ENCODE measurements around the gene POM121L12. TPM values are rescaled to one million over a fixed set of nuclear protein-coding genes. Genes with fewer than 3 reads are reported as not detected.

POM121L12 gene
- not detected for total RNA-seq

DNA sequence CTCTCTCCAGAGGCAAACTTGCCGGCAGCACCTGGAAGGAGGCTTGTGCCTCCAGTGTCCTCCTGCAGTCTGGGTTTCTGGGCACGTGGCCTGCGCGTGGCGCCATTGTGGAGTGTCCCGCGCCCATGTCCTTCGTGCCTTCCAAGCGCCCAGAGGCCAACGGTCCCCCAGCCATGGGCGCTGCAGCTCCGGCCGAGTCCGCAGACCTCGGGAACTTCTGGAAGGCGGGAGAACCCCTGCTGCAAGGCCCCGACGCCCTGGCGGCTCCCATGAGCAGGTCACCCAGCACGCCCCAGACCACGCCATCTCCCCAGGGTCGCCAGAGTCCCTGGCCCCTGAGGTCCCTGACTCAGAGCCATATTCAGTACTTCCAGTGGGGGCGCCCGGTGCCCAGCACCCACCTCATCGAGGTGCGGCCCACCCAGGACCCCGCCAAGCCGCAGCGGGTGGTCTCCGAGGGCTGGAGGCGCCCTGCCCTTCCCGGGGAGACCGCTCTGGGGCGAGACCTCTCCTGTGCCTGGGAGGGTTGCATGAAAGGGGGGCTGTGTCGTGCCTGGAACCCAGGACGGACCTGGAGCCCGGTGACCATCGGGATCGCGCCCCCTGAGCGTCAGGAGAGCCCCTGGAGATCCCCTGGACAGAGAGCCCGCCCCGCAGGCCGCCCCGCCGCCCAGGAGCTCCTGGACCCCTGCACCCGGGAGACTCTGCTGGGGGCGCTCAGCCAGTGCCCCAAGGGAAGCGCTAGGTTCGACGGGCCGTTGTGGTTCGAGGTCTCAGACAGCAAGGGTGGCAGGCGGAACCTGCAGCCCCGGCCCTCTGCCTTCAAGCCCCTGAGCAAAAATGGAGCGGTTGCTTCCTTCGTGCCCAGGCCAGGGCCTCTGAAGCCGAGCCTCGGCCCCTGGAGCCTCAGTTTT, at the start of gene POM121L12:
POM121L12 (plus strand) TSS at position 135 of the 914 bp plus-strand sequence; CDS start at position 174, 39 bp downstream.
- ATAC-seq (replicated peaks in 1 of 2) = no peak

DNA sequence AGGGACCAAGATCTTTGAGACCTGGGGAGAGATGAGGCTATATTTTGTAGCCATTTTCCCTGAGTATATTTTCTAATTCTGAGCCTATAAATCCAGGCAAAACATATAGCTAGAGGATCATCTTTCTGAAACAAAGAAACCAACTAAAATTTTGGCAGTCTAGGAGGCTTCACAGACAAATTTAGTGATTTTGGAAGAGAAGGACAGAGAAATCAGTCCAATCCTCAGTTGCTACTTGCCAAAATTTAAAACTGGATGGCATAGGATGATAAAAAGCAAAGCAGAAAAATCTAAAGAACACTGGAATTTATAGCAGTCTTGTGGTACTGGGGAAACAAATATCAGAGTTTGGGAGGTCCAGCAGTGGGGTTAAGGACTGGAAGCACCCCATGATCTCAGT, 43.4 kb upstream of the POM121L12 start:
- DNase-seq = no peak
- Mint-ChIP-seq H3K4me1 (ENCODE audit: low read depth) (no peaks in the 10 kb centered on the region), H3K36me3 (ENCODE audit: insufficient read depth in 2 of 2) (peaks cover 5 to 6% of the 10 kb centered on the region in 2 donors), H3K4me3 (no peak overlapping the region), H3K27me3 (ENCODE audit: low read depth) (no peaks in the 10 kb centered on the region), H3K9me3 (peaks cover 21% of the 10 kb centered on the region in 2 donors), H3K27ac (no peak overlapping the region)
- no peak for ATAC-seq (replicated peaks in 1 of 2)

More for the DNA sequence above, at the start of gene POM121L12:
- H3K27me3 Mint-ChIP-seq (ENCODE audit: low read depth) = no peaks in the 10 kb centered on the region
- DNase-seq = no peak
- peaks cover 0 to 1% of the 10 kb centered on the region in 2 donors for H3K36me3 Mint-ChIP-seq (ENCODE audit: insufficient read depth in 2 of 2)
- no peak within 1 kb of the TSS for H3K27ac Mint-ChIP-seq
- peaks cover 12 to 14% of the 10 kb centered on the region in 2 donors for H3K9me3 Mint-ChIP-seq
- H3K4me3 Mint-ChIP-seq = no peak within 1 kb of the TSS
- no peaks in the 10 kb centered on the region for H3K4me1 Mint-ChIP-seq (ENCODE audit: low read depth)

DNA sequence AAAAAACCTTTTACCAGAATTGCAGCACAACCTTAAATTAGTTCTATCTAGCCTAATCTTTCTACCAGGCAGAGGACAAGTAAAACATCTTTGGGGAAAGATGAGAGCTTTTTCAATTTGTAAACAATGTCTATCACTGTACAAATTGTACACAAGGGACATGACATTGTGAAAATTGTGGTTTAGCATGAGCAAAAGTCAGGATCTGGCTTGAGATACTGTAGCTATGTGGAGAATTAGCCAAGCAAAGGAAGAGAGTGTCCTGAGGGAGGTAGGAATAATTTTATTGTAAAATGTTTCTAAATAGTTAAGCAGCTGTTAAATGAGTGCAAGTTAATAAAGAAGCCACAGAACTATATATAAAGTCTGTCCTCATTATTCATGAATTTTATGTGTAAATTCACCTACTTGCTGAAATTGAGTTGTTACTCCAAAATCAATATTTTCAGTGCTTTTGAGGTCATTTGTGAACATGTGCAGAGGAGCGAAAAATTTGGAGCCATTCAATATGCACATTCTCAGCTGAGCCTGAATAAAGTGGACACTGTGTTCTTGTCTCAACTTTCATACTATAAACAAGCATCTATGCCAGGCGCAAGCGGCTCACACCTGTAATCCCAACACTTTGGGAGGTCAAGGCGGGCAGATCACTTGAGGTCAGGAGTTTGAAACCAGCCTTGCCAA, 42.8 kb upstream of the POM121L12 start:
- Mint-ChIP-seq H3K4me1 (ENCODE audit: low read depth) (no peaks in the 10 kb centered on the region), H3K27ac (no peak overlapping the region), H3K9me3 (peaks cover 20 to 21% of the 10 kb centered on the region in 2 donors), H3K27me3 (ENCODE audit: low read depth) (no peaks in the 10 kb centered on the region), H3K4me3 (no peak overlapping the region), H3K36me3 (ENCODE audit: insufficient read depth in 2 of 2) (peaks cover 5 to 6% of the 10 kb centered on the region in 2 donors)
- no peak for DNase-seq
- no peak for ATAC-seq (replicated peaks in 1 of 2)

DNA sequence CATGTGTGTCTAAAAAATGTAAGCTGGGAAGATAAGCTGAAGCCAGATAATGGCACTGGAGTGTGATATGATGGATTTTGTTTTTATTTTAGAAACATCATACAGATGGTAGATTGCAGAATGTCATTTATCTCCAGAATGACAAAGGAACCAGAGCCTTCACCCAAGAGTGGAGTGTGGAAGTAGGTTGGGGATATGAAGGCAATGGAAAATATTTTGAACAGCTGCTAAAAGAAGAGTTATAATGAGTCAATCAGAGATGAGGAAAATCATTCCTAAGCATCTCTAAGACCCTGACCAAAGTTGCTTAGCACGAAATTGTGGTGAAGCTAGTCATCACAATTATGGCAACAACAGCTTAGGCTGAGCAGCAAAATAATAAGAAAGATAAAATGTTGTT, 39.8 kb upstream of the POM121L12 start:
- Mint-ChIP-seq H3K27ac (no peak overlapping the region), H3K4me3 (no peak overlapping the region), H3K9me3 (peaks cover 17 to 22% of the 10 kb centered on the region in 2 donors), H3K36me3 (ENCODE audit: insufficient read depth in 2 of 2) (peaks cover 3 to 5% of the 10 kb centered on the region in 2 donors), H3K4me1 (ENCODE audit: low read depth) (no peaks in the 10 kb centered on the region), H3K27me3 (ENCODE audit: low read depth) (no peaks in the 10 kb centered on the region)
- no peak for ATAC-seq (replicated peaks in 1 of 2)
- no peak for DNase-seq

DNA sequence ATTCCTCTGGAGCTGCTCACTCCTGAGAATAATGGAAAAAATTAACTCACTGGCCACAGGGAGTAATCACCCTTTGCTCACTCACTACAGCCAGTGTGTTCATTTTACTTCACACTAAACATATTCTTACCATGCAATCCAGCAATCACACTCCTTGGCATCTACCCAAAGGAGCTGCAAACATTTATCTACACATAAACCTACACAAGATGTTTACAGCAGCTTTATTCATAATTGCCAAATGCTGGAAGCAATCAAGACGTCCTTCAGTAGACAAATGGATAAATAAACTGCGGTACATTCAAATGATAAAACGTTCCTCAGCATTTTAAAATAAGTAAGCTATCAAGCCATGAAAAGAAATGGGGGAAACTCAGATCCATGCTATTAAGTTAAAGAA, 34.2 kb upstream of the POM121L12 start:
- H3K27ac Mint-ChIP-seq = no peak overlapping the region
- DNase-seq = no peak
- peaks cover 4 to 10% of the 10 kb centered on the region in 2 donors for H3K9me3 Mint-ChIP-seq
- peaks cover 0 to 8% of the 10 kb centered on the region in 2 donors for H3K36me3 Mint-ChIP-seq (ENCODE audit: insufficient read depth in 2 of 2)
- ATAC-seq (replicated peaks in 1 of 2) = no peak
- H3K4me3 Mint-ChIP-seq = no peak overlapping the region
- no peaks in the 10 kb centered on the region for H3K4me1 Mint-ChIP-seq (ENCODE audit: low read depth)
- H3K27me3 Mint-ChIP-seq (ENCODE audit: low read depth) = no peaks in the 10 kb centered on the region

DNA sequence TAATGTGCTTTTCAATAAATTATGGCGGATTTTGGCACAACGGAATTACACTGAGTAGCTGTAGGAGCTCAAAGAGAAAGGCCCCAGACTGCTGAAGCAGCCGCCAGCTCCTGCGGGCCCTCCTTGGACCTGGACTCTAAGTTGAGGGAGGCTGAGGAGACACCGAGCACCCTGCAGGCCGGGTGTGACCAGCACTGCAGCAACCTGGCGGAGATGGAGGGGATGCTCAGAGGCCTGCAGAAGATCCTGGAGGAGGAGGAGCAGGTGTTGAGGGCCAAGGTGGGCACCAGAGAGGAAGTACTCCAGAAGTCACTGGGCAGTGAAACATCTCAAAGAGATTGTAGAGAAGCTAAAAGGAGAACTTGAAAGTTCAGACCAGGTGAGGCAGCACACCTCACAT, 33.0 kb upstream of the POM121L12 start:
- H3K4me1 Mint-ChIP-seq (ENCODE audit: low read depth) = no peaks in the 10 kb centered on the region
- DNase-seq (no peak), ATAC-seq (replicated peaks in 1 of 2) (no peak)
- no peak overlapping the region for H3K4me3 Mint-ChIP-seq
- no peaks in the 10 kb centered on the region for H3K27me3 Mint-ChIP-seq (ENCODE audit: low read depth)
- peaks cover 0 to 9% of the 10 kb centered on the region in 2 donors for H3K36me3 Mint-ChIP-seq (ENCODE audit: insufficient read depth in 2 of 2)
- H3K9me3 Mint-ChIP-seq = peaks cover 4 to 17% of the 10 kb centered on the region in 2 donors
- H3K27ac Mint-ChIP-seq = no peak overlapping the region

DNA sequence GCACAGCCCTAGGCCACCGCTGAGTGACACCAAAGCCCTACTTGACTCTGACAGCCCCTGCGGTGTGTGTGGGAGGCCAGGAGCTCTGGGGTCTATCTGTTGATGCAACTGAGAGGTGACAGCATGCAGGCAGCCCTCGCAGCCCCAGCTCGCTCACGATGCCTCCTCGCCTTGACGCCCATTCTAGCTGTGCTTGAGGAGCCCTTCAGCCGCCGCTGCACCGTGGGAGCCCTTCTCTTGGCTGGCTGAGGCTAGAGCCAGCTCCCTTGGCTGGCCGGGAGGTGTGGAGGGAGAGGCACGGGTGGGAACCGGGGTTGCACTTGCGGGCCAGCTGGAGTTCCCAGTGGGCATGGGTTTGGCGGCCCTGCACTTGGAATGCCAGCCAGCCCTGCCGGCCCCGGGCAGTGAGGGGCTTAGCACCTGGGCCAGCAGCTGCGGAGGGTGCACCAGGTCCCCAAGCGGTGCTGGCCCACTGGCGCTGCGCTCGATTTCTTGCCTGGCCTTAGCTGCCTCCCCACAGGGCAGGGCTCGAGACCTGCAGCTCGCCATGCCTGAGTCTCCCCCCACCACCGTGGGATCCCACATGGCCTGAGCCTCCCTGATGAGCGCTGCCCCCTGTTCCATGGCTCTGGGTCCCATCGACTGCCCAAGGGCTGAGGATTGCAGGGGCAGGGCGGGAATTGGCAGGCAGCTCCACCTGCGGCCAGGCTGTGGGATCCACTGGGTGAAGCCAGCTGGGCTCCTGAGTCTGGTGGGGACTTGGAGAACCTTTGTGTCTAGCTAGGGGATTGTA, 31.6 kb upstream of the POM121L12 start:
- no peaks in the 10 kb centered on the region for H3K27me3 Mint-ChIP-seq (ENCODE audit: low read depth)
- no peak overlapping the region for H3K4me3 Mint-ChIP-seq
- no peak overlapping the region for H3K27ac Mint-ChIP-seq
- DNase-seq (no peak), ATAC-seq (replicated peaks in 1 of 2) (no peak)
- H3K36me3 Mint-ChIP-seq (ENCODE audit: insufficient read depth in 2 of 2) = peaks cover 0 to 9% of the 10 kb centered on the region in 2 donors
- H3K4me1 Mint-ChIP-seq (ENCODE audit: low read depth) = no peaks in the 10 kb centered on the region
- H3K9me3 Mint-ChIP-seq = peaks cover 3 to 17% of the 10 kb centered on the region in 2 donors

DNA sequence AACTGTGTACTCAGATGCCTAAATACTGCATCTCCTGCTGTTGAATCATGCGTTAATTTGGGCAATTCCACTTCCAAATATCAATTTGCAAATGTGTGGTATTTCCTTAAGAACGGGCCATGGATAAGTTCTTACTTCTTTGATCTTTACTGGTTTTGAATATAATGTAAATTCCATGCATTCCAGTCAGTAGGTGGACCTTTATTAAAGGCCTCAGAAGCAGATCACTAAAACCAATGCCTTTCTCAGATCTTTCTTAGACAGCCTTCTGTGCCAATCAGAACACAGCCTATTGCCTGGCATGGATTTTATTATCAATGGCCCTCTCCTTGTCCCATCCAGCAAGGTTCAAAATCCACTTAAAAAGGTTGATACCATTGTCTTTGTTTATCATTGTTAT, 21.5 kb upstream of the POM121L12 start:
- peaks cover 14 to 17% of the 10 kb centered on the region in 2 donors for H3K9me3 Mint-ChIP-seq
- H3K36me3 Mint-ChIP-seq (ENCODE audit: insufficient read depth in 2 of 2) = peaks cover 2% of the 10 kb centered on the region in 2 donors
- DNase-seq (no peak), ATAC-seq (replicated peaks in 1 of 2) (no peak)
- no peaks in the 10 kb centered on the region for H3K27me3 Mint-ChIP-seq (ENCODE audit: low read depth)
- H3K4me3 Mint-ChIP-seq = no peak overlapping the region
- no peak overlapping the region for H3K27ac Mint-ChIP-seq
- no peaks in the 10 kb centered on the region for H3K4me1 Mint-ChIP-seq (ENCODE audit: low read depth)

DNA sequence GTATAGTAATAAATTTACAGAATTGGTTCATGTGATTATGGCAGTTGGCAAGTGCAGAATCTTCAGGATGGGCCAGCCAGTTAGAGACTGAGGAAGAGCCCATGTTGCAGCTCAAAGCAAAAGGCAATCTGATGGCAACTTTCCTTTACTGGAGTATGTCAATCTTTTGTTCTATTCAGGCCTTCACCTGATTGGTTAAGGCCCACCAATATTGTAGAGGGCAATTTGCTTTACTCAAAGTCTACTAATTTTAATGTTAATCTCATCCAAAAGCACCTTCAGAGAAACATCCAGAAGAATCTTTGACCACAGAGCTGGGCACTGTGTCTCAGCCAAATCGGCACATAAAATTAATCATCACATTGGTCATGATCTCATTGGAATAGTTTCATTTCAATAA, 20.0 kb upstream of the POM121L12 start:
- Mint-ChIP-seq H3K4me1 (ENCODE audit: low read depth) (no peaks in the 10 kb centered on the region), H3K4me3 (no peak overlapping the region), H3K36me3 (ENCODE audit: insufficient read depth in 2 of 2) (peaks cover 0 to 2% of the 10 kb centered on the region in 2 donors), H3K27me3 (ENCODE audit: low read depth) (no peaks in the 10 kb centered on the region), H3K9me3 (peaks cover 14 to 16% of the 10 kb centered on the region in 2 donors), H3K27ac (no peak overlapping the region)
- ATAC-seq (replicated peaks in 1 of 2) (no peak), DNase-seq (no peak)

DNA sequence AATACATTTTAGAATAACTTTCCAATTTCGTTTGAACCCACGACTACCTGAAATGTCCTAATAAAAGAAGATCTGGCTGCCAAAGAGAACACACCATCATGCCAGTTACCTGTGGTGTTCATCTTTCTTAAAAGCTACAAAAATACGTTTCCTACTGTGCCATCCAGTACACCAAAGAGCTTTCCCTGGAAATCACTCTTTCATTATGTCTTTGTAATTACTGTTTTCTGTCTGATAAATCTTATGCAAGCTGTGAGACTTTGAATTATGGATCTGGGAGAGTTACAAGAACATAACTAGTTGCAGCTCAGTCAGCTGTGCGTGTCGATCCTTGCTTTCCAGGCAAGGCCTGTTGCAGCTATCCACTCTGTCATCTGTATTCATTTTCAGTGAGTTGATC, 12.5 kb upstream of the POM121L12 start:
- DNase-seq = no peak
- Mint-ChIP-seq H3K4me3 (no peak overlapping the region), H3K27me3 (ENCODE audit: low read depth) (no peaks in the 10 kb centered on the region), H3K27ac (no peak overlapping the region), H3K4me1 (ENCODE audit: low read depth) (no peaks in the 10 kb centered on the region), H3K36me3 (ENCODE audit: insufficient read depth in 2 of 2) (no peaks in the 10 kb centered on the region), H3K9me3 (peaks cover 3 to 6% of the 10 kb centered on the region in 2 donors)
- ATAC-seq (replicated peaks in 1 of 2) = no peak

DNA sequence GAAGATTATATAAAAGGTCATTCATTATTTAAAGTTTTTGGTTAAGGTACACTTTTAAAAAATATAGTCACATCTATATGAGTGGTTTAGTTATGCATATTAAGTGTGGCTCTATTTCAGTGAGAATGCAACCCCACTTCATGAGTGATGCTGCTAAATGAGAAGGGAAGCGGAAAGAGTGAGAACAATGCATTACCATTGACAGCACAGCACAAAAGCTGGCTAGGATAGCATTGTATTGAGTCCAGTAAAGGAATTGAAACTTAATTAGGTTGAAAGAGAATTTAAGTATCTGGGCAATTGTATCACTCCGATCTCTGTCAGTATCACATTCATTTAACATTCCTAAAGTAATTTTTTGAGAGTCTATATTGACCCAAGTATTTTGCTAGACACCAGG, 13.2 kb downstream of the POM121L12 start:
- DNase-seq = no peak
- Mint-ChIP-seq H3K9me3 (peaks cover 10 to 11% of the 10 kb centered on the region in 2 donors), H3K27me3 (ENCODE audit: low read depth) (no peaks in the 10 kb centered on the region), H3K4me3 (no peak overlapping the region), H3K27ac (no peak overlapping the region), H3K36me3 (ENCODE audit: insufficient read depth in 2 of 2) (peaks cover 0 to 2% of the 10 kb centered on the region in 2 donors), H3K4me1 (ENCODE audit: low read depth) (no peaks in the 10 kb centered on the region)
- no peak for ATAC-seq (replicated peaks in 1 of 2)

DNA sequence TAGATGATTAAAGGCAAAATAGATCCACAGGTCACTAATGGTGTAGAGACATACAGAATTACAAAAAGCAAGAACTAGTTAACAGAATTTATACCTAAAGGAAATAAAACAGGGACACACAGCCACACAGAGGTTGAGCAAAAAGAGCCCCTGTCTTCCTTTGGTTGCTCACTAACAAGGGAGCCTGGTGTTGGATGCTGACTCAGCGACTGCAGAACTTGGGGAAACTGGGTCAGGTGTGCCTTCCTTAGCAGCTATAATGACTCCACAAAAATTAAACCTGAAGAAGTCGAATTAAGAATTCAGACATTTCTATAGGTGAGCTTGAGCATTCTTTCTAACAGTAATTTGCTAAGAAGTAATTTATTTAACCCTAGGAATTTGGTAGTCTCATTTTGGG, 15.0 kb downstream of the POM121L12 start:
- peaks cover 0 to 2% of the 10 kb centered on the region in 2 donors for H3K36me3 Mint-ChIP-seq (ENCODE audit: insufficient read depth in 2 of 2)
- no peak overlapping the region for H3K4me3 Mint-ChIP-seq
- no peaks in the 10 kb centered on the region for H3K27me3 Mint-ChIP-seq (ENCODE audit: low read depth)
- H3K9me3 Mint-ChIP-seq = peaks cover 11 to 12% of the 10 kb centered on the region in 2 donors
- ATAC-seq (replicated peaks in 1 of 2) (no peak), DNase-seq (no peak)
- H3K27ac Mint-ChIP-seq = no peak overlapping the region
- no peaks in the 10 kb centered on the region for H3K4me1 Mint-ChIP-seq (ENCODE audit: low read depth)

DNA sequence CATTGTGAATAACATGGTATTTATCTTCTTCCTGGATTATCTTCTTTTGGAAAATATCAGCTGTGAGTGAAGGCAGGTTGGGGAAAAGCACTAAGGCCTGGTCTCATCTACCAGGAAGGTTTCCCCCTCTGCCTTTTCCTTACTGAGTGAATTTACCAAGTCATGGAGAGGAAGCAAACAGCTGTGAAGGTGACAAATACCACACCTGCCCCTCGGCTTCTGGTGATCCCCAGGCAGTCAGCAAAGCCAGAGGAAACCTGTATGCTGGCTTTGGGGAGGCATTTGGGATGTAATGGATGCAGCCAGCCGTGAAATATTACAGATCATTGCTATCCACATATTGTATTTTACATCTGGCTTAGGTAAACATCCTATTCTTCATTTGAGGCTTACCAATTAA, 24.2 kb downstream of the POM121L12 start:
- DNase-seq (no peak), ATAC-seq (replicated peaks in 1 of 2) (no peak)
- Mint-ChIP-seq H3K9me3 (peaks cover 12 to 15% of the 10 kb centered on the region in 2 donors), H3K36me3 (ENCODE audit: insufficient read depth in 2 of 2) (no peaks in the 10 kb centered on the region), H3K4me3 (no peak overlapping the region), H3K27me3 (ENCODE audit: low read depth) (no peaks in the 10 kb centered on the region), H3K4me1 (ENCODE audit: low read depth) (no peaks in the 10 kb centered on the region), H3K27ac (no peak overlapping the region)

Data from activated T-cell treated with anti-CD3 and anti-CD28 coated beads, Interleukin-2, amount 50 U/mL, for 72 hours (primary cell).